Glutamatergic neuron (in vitro differentiated cells): ENCODE results near the gene AOAH. TPM values are rescaled to one million over a fixed set of nuclear protein-coding genes. Genes with fewer than 3 reads are reported as not detected.

Experiments used
- DNase-seq: peaks from one replicate; pipeline ENCODE4 v3.0.0; 2022
- H3K27ac Mint-ChIP-seq: one replicate; pipeline ENCODE4 v1.8.0; 2020; ENCODE audit warnings: mild to moderate bottlenecking, mixed read lengths, inconsistent platforms; ENCODE audit not compliant: unreplicated experiment
- H3K27me3 Mint-ChIP-seq: one replicate; pipeline ENCODE4 v1.8.0; 2020; ENCODE audit warnings: mild to moderate bottlenecking, moderate library complexity, mixed read lengths, inconsistent platforms; ENCODE audit not compliant: unreplicated experiment
- H3K36me3 Mint-ChIP-seq: one replicate; pipeline ENCODE4 v1.8.0; 2020; ENCODE audit warnings: mild to moderate bottlenecking, mixed read lengths, inconsistent platforms; ENCODE audit not compliant: unreplicated experiment
- H3K4me1 Mint-ChIP-seq: one replicate; pipeline ENCODE4 v1.8.0; 2020; ENCODE audit warnings: mild to moderate bottlenecking, low read depth, mixed read lengths, inconsistent platforms; ENCODE audit not compliant: unreplicated experiment
- H3K4me3 Mint-ChIP-seq: one replicate; pipeline ENCODE4 v1.8.0; 2020; ENCODE audit warnings: mild to moderate bottlenecking, mixed read lengths, inconsistent platforms; ENCODE audit not compliant: unreplicated experiment
- H3K9me3 Mint-ChIP-seq: one replicate; pipeline ENCODE4 v1.8.0; 2020; ENCODE audit warnings: mild to moderate bottlenecking, moderate library complexity, mixed read lengths, inconsistent platforms; ENCODE audit not compliant: unreplicated experiment
- CTCF ChIP-seq: fragments of 200-600 bp; sonication (generic); IDR thresholded peaks from one replicate; pipeline ENCODE4 v1.5.0; 2021; ENCODE audit not compliant: partially characterized antibody, unreplicated experiment
- total RNA-seq: library from RNA; stranded (reverse); fragmentation: NEBNext Ultra II Directional; extraction: Animal tissue kit (Norgen Biotek cat#: 25700); gene quantifications from one replicate; pipeline ENCODE4 v1.2.1, GENCODE V29; 2021; ENCODE audit not compliant: unreplicated experiment

AOAH gene
- total RNA-seq, 1 donor from 2014 or later, result not detected

DNA sequence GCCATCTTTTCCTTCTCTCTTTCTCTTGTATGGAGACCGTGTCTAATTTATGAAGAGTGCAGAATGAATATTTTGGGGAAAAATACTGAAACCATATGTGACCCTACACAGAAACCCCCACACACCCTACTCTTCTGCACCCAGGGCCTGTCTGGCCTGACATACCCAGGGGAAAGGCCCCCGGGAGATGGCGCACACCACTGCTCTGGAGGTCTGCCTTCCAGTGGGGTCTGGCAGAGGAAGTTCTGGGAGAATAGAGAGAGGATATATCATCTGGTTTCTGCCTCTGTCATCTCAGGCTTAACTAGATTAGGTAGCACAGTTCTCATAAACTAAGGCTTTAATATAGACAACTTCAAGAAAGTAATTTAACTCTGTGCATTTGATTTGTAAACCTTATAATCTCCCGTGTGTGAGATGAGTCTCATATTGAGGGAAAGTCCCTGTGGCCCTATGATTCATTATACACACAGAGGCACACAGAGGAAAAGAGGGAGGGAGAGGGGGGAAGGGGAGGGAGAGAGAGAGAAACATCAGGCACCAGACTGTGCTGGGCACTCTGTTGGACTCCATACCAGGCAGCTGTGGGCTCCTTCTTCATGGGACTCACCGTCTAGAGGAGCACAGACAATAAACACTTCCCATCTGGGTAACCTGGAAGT, 123.3 kb downstream of the AOAH start:
- TF ChIP-seq CTCF, result no peak
- H3K27ac Mint-ChIP-seq, result no peak overlapping the region
- H3K27me3 Mint-ChIP-seq, result no peaks in the 10 kb centered on the region
- no peaks in the 10 kb centered on the region for H3K36me3 Mint-ChIP-seq
- no peak overlapping the region for H3K4me3 Mint-ChIP-seq
- H3K4me1 Mint-ChIP-seq, result no peaks in the 10 kb centered on the region
- H3K9me3 Mint-ChIP-seq, result peaks cover 2% of the 10 kb centered on the region
- DNase-seq, result no peak

DNA sequence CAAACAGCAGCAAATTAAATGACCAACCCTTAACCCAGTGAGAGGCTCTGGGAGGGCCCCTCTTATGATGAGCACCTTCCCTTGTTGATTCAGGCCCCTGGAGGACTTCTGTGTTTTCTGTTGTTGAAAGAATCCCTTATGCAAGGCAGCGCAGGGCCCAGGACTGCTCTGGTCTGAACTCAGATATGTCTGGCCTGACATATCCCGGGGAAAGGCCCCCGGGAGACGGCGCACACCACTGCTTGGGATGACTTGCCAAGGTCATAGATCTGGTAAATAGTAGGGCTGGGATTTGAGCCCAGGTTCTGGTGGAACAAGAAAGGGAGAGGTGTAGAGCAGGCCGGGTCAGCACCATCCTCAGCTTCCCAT, 124.0 kb downstream of the AOAH start:
- no peak overlapping the region for H3K4me3 Mint-ChIP-seq
- H3K27ac Mint-ChIP-seq, result no peak overlapping the region
- H3K4me1 Mint-ChIP-seq, result no peaks in the 10 kb centered on the region
- H3K27me3 Mint-ChIP-seq, result no peaks in the 10 kb centered on the region
- H3K36me3 Mint-ChIP-seq, result no peaks in the 10 kb centered on the region
- DNase-seq, result no peak
- peaks cover 2% of the 10 kb centered on the region for H3K9me3 Mint-ChIP-seq
- no peak for TF ChIP-seq CTCF

DNA sequence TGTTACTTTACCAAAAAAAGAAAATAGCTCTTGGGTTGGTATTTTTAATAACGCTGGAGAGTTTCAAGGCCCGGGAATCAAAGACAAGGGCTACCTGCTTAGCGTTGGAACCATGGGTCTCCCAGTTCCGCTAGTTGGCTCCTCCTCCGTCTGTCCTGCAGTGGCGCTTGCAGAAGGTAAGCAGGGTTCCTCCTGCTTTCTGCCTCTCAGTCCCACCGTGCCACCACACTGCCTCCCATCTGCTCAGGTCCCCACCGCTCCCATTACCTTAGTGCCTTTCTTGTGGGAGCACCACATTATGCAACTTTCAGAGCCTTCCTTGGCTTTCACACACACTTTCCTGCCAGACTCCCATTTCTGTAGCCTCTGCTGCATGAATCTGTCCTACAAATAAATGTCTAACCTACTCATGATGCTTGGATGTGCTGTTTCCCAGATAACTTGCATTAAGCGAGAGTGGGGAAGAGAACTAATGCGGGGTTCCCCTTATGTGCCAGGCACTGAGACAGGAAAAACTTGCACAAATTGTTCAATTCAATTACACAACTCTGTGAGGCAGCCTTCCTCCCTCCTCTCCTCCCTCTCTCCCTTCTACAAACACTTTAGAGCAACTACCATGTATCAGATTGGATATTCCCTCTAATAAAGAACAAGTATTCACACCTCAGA, 124.5 kb downstream of the AOAH start:
- Mint-ChIP-seq H3K27ac (no peak overlapping the region), H3K4me1 (no peaks in the 10 kb centered on the region), H3K9me3 (peaks cover 2% of the 10 kb centered on the region), H3K27me3 (no peaks in the 10 kb centered on the region), H3K36me3 (no peaks in the 10 kb centered on the region), H3K4me3 (no peak overlapping the region)
- no peak for DNase-seq
- TF ChIP-seq CTCF, result no peak

DNA sequence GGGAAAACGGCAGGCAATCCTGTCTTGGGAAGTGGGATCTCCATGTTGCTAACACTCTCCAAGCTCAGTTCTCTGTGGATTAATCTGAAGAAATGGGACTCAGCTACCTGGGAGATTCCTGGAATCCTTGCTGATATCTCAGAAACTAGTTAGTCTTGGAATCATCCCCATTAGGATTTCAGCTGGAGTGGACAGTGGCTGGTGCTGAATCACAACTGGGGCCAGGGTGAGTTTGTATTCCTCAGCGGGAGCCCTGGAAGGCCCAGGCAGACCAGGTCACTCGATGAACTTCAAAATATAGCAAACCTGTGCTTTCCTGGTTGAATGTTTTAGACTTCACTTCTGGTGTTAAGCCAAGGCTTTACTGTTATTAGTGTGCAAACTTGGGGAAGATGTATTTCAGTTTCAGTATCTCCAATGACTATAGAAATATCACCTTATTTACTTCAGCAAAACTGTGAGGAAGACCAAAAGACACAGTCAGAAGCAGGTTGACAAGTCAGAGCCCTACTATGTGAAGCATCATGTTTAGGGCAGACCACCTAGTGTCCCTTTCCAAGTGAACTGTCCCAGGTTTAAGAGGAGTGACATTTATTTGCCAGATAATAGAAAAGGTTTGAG, 126.1 kb downstream of the AOAH start:
- Mint-ChIP-seq H3K36me3 (no peaks in the 10 kb centered on the region), H3K27me3 (no peaks in the 10 kb centered on the region), H3K4me3 (no peak overlapping the region), H3K27ac (no peak overlapping the region), H3K4me1 (no peaks in the 10 kb centered on the region), H3K9me3 (peaks cover 2% of the 10 kb centered on the region)
- TF ChIP-seq CTCF, result no peak
- no peak for DNase-seq
